Mucosa of rectum (tissue), 2 donors: ENCODE measurements around the gene RAX2.

Experiments used
- H3K27ac ChIP-seq, 2 donors: one replicate each; pipeline ENCODE4 v1.7.0; 2013; ENCODE audit warnings: inconsistent platforms in 2 of 2, low read depth in 2 of 2, low read length in 2 of 2
- H3K27me3 ChIP-seq, 2 donors: one replicate each; pipeline ENCODE4 v1.7.0; 2013; ENCODE audit warnings: low read length in 2 of 2; ENCODE audit not compliant: control insufficient read depth in 2 of 2, insufficient read depth in 2 of 2
- H3K36me3 ChIP-seq, 2 donors: one replicate each; pipeline ENCODE4 v1.7.0; 2013; ENCODE audit warnings: low read length in 2 of 2; ENCODE audit not compliant: control insufficient read depth in 2 of 2, insufficient read depth in 2 of 2
- H3K4me1 ChIP-seq, 2 donors: one replicate each; pipeline ENCODE4 v1.7.0; 2013; ENCODE audit warnings: low read length in 2 of 2, mild to moderate bottlenecking in 1 of 2; ENCODE audit not compliant: control insufficient read depth in 2 of 2, insufficient read depth in 2 of 2
- H3K4me3 ChIP-seq, 2 donors: one replicate each; pipeline ENCODE4 v1.7.0; 2013; ENCODE audit warnings: low read length in 2 of 2
- H3K9ac ChIP-seq, 2 donors: one replicate each; pipeline ENCODE4 v1.7.0; 2013; ENCODE audit warnings: low read length in 2 of 2, low read depth in 1 of 2, mild to moderate bottlenecking in 1 of 2
- H3K9me3 ChIP-seq, 2 donors: one replicate each; pipeline ENCODE4 v1.7.0; 2013; ENCODE audit warnings: low read length in 2 of 2; ENCODE audit not compliant: control insufficient read depth in 2 of 2
- donor health status: healthy.
- donor health status: Normal muscosa, but diverticular disease.

RAX2 gene

GRCh38 chr19:3778899-3779723 lies 7.1 kb upstream of the RAX2 start:
- H3K27me3 ChIP-seq: no peaks in the 10 kb centered on the region

DNA sequence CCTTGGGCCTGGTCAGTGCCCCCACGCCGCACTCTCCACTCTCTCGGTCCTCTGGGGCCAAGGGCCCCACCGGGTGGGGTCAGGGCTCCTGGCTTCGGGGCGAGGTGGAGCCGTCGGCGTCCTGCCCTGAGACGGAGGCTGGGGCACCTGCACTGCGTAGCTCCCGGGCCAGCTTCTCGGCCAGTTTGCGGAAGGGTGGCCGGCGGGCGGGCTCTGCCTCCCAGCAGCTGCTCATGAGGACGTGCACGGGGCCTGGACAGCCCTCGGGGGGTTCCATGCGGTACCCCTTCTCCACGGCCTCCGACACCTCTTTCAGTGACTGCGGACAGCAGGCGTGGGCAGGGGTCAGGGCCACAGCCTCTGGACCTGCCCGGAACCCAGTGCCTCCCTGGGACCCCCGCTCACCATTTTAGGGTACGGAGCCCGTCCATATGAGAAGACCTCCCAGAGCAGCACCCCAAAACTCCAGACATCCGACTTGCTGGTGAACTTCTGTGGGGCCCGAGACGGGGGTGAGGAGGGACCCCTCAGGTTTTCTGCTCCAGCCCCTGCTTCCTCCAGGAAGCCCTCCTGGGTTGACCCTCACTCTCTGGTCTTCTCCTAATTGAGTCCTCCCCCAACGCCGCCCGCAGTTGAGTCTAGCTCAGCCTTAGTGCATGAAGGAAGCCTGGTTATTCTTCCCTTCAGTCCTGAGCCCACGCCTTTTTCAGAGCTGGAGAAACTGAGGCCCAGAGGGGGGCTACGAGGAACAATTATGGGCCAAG lies 6.3 kb upstream of the RAX2 start:
- H3K9me3 ChIP-seq: peaks cover 0 to 6% of the 10 kb centered on the region in 2 donors
- no peak overlapping the region for H3K27ac ChIP-seq
- no peaks in the 10 kb centered on the region for H3K36me3 ChIP-seq
- no peaks in the 10 kb centered on the region for H3K27me3 ChIP-seq
- H3K4me1 ChIP-seq: no peaks in the 10 kb centered on the region
- no peak overlapping the region for H3K9ac ChIP-seq
- H3K4me3 ChIP-seq: no peak overlapping the region

More at GRCh38 chr19:3778899-3779723, 7.1 kb upstream of the RAX2 start:
- peaks cover 0 to 6% of the 10 kb centered on the region in 2 donors for H3K9me3 ChIP-seq
- H3K9ac ChIP-seq: no peak overlapping the region
- no peak overlapping the region for H3K4me3 ChIP-seq
- no peaks in the 10 kb centered on the region for H3K4me1 ChIP-seq
- H3K36me3 ChIP-seq: no peaks in the 10 kb centered on the region
- no peak overlapping the region for H3K27ac ChIP-seq

DNA sequence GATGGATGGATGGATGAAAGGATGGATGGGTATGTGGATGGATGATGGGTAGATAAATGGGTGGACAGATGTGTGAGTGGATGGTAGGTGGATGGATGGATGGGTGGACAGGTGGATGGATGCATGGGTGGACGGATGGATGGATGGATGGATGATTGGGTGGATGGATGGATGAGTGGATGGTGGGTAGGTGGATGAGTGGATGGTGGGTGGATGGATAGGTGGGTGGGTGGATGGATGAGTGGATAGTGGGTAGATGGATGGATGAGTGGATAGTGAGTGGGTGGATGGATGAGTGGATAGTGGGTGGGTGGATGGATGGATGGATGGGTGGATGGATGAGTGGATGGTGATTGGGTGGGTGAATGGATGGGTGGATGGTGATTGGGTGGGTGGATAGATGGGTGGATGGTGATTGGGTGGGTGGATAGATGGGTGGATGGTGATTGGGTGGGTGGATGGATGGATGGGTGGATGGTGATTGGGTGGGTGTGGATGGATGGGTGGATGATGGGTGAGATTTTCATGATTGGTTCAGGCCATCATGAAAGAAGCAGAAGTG lies 4.5 kb upstream of the RAX2 start:
- H3K4me3 ChIP-seq: no peak overlapping the region
- H3K27me3 ChIP-seq: no peaks in the 10 kb centered on the region
- peaks cover 0 to under 1% of the 10 kb centered on the region in 2 donors for H3K9me3 ChIP-seq
- no peaks in the 10 kb centered on the region for H3K4me1 ChIP-seq
- H3K36me3 ChIP-seq: no peaks in the 10 kb centered on the region
- no peak overlapping the region for H3K9ac ChIP-seq
- no peak overlapping the region for H3K27ac ChIP-seq

- no peaks in the 10 kb centered on the region for H3K9me3 ChIP-seq
- no peak overlapping the region for H3K27ac ChIP-seq
- no peak overlapping the region for H3K9ac ChIP-seq
- no peaks in the 10 kb centered on the region for H3K36me3 ChIP-seq
- no peaks in the 10 kb centered on the region for H3K4me1 ChIP-seq
- H3K27me3 ChIP-seq: no peaks in the 10 kb centered on the region
- H3K4me3 ChIP-seq: no peak overlapping the region
Measured at GRCh38 chr19:3775831-3776230, 3.8 kb upstream of the RAX2 start.

DNA sequence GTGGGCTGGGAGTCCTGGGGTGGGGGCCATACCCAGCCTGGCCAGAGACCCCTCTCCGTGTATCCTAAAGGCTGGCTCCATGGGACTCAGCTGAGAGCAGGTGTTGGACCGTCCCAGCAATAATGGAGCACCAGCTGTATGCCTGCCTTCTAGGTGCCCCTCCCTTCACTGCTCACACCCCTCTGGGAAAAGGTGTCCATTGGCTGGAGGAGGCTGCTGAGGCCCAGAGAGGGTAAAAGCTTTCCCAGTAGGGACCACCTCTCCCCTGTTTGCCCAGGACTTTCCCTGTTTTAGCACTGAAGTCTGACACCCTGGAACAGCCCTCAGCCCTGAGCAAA lies 3.3 kb upstream of the RAX2 start:
- Histone ChIP-seq H3K9me3 (no peaks in the 10 kb centered on the region), H3K27ac (no peak overlapping the region), H3K4me1 (no peaks in the 10 kb centered on the region), H3K36me3 (no peaks in the 10 kb centered on the region), H3K27me3 (no peaks in the 10 kb centered on the region), H3K9ac (no peak overlapping the region), H3K4me3 (no peak overlapping the region)

DNA sequence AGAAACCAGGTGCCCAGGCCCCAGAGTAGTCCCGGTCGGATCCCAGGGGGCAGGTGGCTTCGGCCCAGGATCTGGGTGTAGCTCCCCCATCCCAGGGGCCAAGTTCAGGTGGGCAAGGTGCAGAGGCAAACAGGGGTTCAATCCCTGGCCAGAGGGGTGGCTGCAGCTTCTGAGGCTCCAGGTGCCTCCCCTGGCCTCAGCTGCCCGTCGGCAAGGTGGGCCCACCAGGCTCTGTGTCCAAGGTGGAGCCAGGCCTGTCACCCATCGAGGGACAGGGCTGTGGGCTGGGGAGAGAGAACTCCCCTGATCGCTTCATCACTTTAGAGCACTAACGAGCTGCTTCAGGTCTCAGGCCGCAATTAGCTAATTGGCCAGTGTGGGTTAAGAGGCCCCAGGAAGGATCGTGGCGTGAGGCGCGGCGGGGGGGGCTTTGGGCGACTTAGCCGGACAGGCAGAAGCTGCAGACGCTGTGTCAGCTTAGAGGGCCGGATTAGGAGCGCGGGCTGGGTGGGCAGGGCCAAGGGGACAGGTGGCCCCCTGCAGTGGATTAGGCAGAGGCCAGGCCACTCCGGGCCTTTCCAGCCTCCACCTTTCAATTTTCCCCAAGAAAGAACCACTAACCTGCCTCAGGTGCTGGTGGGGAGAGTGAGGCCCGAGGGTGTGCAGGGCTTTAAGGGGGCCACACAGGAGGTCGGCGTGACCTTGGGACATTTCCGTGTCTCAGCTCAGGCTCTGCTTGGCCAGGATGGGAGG lies 2.8 kb upstream of the RAX2 start:
- Histone ChIP-seq H3K27ac (no peak overlapping the region), H3K27me3 (no peaks in the 10 kb centered on the region), H3K36me3 (no peaks in the 10 kb centered on the region), H3K9me3 (no peaks in the 10 kb centered on the region), H3K4me1 (no peaks in the 10 kb centered on the region), H3K9ac (no peak overlapping the region), H3K4me3 (no peak overlapping the region)

DNA sequence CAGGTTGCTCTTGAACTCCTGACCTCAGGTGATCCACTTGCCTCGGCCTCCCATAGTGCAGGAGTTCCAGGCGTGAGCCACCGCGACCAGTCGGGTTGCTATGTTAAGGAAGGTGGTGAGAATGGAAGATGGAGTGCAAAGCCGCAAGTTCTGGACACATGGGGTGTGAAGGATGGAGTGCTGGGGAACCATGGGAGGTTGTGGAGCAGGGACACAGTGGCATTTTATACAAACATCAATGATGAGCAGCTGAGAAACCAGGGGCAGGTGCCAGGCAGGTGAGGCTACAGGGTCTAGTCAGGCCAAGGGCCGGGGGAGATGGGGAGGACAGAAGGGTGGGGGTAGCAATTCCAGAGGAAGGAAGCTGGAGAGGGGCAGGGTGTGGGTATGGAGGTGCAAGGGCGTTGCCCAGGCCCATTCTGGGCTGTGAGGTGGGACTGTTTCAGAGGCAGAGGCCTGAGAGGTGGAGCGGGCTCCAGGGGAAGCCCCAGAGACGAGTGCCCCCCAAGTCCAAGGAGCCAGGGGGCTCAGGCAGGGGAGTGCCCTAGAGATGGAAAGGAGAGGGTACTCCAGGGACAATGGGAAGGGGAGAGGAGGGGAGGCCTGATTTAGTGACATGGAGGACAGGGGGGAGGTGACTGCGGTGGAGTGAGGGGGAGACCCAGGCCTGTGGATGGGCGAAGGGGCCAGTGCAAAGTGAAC lies 1.9 kb upstream of the RAX2 start:
- Histone ChIP-seq H3K27ac (no peak overlapping the region), H3K27me3 (no peaks in the 10 kb centered on the region), H3K9ac (no peak overlapping the region), H3K4me1 (no peaks in the 10 kb centered on the region), H3K4me3 (no peak overlapping the region), H3K36me3 (no peaks in the 10 kb centered on the region), H3K9me3 (no peaks in the 10 kb centered on the region)

DNA sequence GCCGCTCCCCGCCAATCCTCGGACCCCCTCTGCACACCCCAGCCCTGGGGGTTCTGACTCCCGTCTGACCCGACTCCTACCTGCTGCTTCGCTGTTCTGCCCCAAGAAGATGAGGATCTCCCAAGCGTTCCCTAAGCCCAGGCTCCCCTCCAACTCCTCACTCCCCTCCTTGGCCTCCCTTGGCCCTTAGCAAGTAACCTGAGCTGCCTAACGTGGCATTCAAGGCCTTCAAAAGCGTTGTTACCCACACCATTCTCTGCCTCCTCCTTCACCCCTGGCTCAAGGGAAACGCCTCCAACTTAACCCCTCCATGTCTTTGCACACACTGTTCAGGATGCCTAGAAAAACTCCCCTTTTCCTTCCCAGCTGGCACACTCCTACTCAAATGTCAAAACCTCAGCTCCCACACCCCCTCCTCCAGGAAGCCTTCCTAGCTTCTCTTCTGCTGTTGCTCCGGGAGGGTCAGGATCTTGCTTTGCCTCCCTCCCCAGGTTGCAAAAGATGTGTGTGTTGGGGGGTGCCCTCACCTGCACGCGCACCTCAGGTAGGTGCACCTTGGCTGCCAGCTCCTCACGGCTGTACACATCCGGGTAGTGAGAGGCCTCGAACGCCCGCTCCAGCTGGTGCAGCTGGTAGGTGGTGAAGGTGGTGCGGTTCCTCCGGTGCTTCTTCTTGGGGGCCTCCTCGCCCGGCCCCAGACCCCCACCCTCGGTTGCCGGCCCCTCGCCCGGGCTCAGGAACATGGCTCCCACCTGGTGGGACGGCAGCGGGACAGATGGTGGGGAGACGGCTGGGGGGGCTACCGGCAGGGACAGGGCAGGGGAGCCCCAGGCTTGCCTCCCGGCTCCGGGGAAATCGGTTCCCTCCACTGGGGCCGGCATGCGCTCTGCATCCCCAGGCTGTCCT lies 775 bp downstream of the RAX2 start:
- H3K9me3 ChIP-seq: no peaks in the 10 kb centered on the region
- H3K36me3 ChIP-seq: peaks cover 14 to 20% of the 10 kb centered on the region in 2 donors
- H3K4me1 ChIP-seq: no peaks in the 10 kb centered on the region
- no peak overlapping the region for H3K27ac ChIP-seq
- H3K9ac ChIP-seq: no peak overlapping the region
- no peaks in the 10 kb centered on the region for H3K27me3 ChIP-seq
- no peak overlapping the region for H3K4me3 ChIP-seq
